Superior temporal gyrus (tissue), 1 donor: ENCODE data around the gene GPR161.

Experiments used
- DNase-seq: peaks from one replicate; pipeline ENCODE4 v3.0.0-alpha.2; 2016; ENCODE audit errors: extremely low spot score

Gene GPR161

GRCh38 chr1:168110896-168111545 lies 25.7 kb downstream of the GPR161 start:
- DNase-seq: no peak

- DNase-seq: no peak
These were observed 30.5 kb downstream of the GPR161 start for GRCh38 chr1:168106274-168106673.

GRCh38 chr1:168105846-168106245 lies 30.9 kb downstream of the GPR161 start:
- no peak for DNase-seq

- DNase-seq: no peak
These were observed 32.2 kb downstream of the GPR161 start for GRCh38 chr1:168104535-168104934.

- DNase-seq: no peak
These were observed 34.2 kb downstream of the GPR161 start for GRCh38 chr1:168102487-168102886.

- no peak for DNase-seq
These were observed 35.4 kb downstream of the GPR161 start for GRCh38 chr1:168101336-168101735.

GRCh38 chr1:168100315-168101002 lies 36.3 kb downstream of the GPR161 start:
- no peak for DNase-seq

GRCh38 chr1:168099337-168099801 lies 37.4 kb downstream of the GPR161 start:
- no peak for DNase-seq

- no peak for DNase-seq
These were observed 38.0 kb downstream of the GPR161 start for GRCh38 chr1:168098534-168099320.

GRCh38 chr1:168097921-168098528 lies 38.7 kb downstream of the GPR161 start:
- no peak for DNase-seq

GRCh38 chr1:168096296-168097165 lies 40.2 kb downstream of the GPR161 start:
- DNase-seq: no peak

- no peak for DNase-seq
These were observed 41.3 kb downstream of the GPR161 start for GRCh38 chr1:168095476-168095875.

GRCh38 chr1:168093616-168094015 lies 43.1 kb downstream of the GPR161 start:
- no peak for DNase-seq

GRCh38 chr1:168092566-168093355 lies 44.0 kb downstream of the GPR161 start:
- no peak for DNase-seq

GRCh38 chr1:168091720-168092550 lies 44.8 kb downstream of the GPR161 start:
- DNase-seq: no peak

GRCh38 chr1:168091063-168091462 lies 45.7 kb downstream of the GPR161 start:
- no peak for DNase-seq

GRCh38 chr1:168090395-168090794 lies 46.3 kb downstream of the GPR161 start:
- DNase-seq: no peak

GRCh38 chr1:168089979-168090337 lies 46.8 kb downstream of the GPR161 start:
- DNase-seq: no peak

GRCh38 chr1:168089326-168089978 lies 47.3 kb downstream of the GPR161 start:
- no peak for DNase-seq
